ENCODE results near the gene ARL3. TPM values are rescaled to one million over a fixed set of nuclear protein-coding genes. Genes with fewer than 3 reads are reported as not detected.

ARL3 gene
- total RNA-seq, 1 donor, result 5.8 TPM

DNA sequence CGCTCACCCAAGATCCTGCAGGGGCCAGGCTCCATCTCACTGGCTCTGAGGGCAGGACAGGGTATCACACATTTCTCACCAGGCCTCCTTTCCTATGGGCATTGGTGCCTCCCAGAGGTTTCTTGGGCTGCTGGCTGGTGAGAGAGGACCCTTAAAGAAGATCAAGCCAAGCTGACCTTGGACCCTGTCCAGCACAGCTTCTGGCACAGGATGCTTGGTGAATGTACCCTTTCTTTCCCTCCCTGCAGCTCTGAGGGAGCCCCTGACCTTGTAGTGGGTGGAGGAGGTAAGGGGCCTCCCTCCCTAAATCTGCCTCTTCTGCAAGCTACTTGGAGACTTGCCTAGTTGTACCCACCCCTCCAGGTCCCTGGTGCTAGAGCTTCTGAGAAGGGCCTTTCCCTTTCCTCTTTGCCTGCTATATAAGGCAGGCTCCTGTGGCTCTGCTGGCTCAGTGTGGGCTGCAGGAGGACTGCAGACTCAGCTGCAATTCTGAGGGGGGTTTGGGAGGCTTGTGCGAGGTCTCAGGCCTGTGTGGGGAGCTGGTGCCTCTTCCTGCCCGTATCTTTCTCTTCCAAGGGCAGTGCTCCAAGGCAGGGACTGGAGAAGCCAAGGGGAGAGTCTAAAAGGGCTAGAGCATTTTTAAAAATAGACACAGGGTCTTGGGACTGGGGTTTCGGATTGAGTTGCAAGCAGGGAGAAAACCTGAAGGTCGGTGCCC lies 81.6 kb downstream of the ARL3 start:
- no peaks in the 10 kb centered on the region for H4K20me1 ChIP-seq (ENCODE audit: insufficient read depth, low read length)
- TF ChIP-seq, protein P1, sequence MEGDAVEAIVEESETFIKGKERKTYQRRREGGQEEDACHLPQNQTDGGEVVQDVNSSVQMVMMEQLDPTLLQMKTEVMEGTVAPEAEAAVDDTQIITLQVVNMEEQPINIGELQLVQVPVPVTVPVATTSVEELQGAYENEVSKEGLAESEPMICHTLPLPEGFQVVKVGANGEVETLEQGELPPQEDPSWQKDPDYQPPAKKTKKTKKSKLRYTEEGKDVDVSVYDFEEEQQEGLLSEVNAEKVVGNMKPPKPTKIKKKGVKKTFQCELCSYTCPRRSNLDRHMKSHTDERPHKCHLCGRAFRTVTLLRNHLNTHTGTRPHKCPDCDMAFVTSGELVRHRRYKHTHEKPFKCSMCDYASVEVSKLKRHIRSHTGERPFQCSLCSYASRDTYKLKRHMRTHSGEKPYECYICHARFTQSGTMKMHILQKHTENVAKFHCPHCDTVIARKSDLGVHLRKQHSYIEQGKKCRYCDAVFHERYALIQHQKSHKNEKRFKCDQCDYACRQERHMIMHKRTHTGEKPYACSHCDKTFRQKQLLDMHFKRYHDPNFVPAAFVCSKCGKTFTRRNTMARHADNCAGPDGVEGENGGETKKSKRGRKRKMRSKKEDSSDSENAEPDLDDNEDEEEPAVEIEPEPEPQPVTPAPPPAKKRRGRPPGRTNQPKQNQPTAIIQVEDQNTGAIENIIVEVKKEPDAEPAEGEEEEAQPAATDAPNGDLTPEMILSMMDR (IDR thresholded peaks at IDR 0.05; ENCODE audit: extremely low read depth, low read depth, low read length), result peak; percentile 18
- H3K4me3 ChIP-seq (ENCODE audit: insufficient read depth, low read length), result no peak overlapping the region
- peak; percentile 57 for DNase-seq (ENCODE audit: insufficient read length, low spot score, missing footprints)
- H3K27ac ChIP-seq (ENCODE audit: low read depth, low read length), result peak overlapping the region; percentile 66
- no peaks in the 10 kb centered on the region for H3K79me2 ChIP-seq (ENCODE audit: insufficient read depth, low read length)
- H3K36me3 ChIP-seq (ENCODE audit: insufficient read depth, low read length), result peaks cover 7% of the 10 kb centered on the region
- H3K27me3 ChIP-seq (ENCODE audit: insufficient read depth, low read length), result no peaks in the 10 kb centered on the region
- H3K4me2 ChIP-seq (ENCODE audit: insufficient read depth, low read length), result peak overlapping the region; percentile 46
- no peak overlapping the region for H2AFZ ChIP-seq (ENCODE audit: low read length)
- no peaks in the 10 kb centered on the region for H3K9me3 ChIP-seq (ENCODE audit: low read depth, low read length)
- peaks cover 74% of the 10 kb centered on the region for H3K4me1 ChIP-seq (ENCODE audit: insufficient read depth, low read length)

DNA sequence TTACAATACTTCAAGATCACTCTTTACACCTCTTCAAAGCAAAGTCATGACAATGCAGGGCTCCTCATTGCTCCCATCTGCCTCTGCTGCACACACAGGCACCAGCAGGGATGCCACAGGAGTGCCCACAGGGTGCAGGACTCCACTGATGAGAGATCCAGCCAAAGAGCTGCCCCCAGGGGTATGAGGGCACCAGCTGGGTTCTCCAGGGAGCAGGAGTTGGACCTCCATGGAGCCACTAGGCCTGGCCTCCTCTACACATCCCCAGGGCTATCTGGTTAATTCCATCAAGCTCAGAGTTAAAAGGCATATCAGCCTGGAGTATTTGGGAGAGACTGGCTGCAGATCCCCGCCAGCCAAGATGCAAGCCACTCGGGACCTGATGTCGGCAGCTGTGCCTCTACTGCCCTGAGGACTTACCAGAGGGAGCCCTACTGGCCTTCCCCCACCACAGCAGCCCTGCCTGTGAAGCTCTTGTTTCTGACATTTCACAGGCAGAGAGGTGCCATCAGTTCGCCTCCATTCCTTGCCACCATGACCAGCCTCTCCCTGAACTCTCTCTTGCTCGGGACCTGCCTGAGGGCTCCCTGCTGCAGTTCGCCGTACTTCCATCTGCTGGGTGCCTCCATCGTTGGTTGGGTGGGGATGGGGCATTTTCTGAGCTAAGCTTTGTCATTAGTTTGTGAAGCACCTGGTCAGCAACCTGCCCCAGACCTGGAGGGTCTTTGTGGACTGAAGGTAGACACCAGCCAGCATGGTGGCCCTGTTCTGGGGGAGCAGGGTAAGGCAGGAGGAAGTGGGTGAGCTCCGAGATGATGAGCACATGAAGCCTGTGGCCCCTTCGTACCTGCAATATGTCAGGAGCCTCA lies 82.4 kb downstream of the ARL3 start:
- H3K36me3 ChIP-seq (ENCODE audit: insufficient read depth, low read length), result peaks cover 7% of the 10 kb centered on the region
- H3K27me3 ChIP-seq (ENCODE audit: insufficient read depth, low read length), result no peaks in the 10 kb centered on the region
- peaks cover 80% of the 10 kb centered on the region for H3K4me1 ChIP-seq (ENCODE audit: insufficient read depth, low read length)
- no peaks in the 10 kb centered on the region for H4K20me1 ChIP-seq (ENCODE audit: insufficient read depth, low read length)
- TF ChIP-seq, protein P1 (IDR thresholded peaks at IDR 0.05; ENCODE audit: extremely low read depth, low read depth, low read length), result no peak
- DNase-seq (ENCODE audit: insufficient read length, low spot score, missing footprints), result no peak
- H3K4me3 ChIP-seq (ENCODE audit: insufficient read depth, low read length), result no peak overlapping the region
- H3K27ac ChIP-seq (ENCODE audit: low read depth, low read length), result peak overlapping the region; percentile 66
- H2AFZ ChIP-seq (ENCODE audit: low read length), result no peak overlapping the region
- peak overlapping the region; percentile 46 for H3K4me2 ChIP-seq (ENCODE audit: insufficient read depth, low read length)
- no peaks in the 10 kb centered on the region for H3K9me3 ChIP-seq (ENCODE audit: low read depth, low read length)
- no peaks in the 10 kb centered on the region for H3K79me2 ChIP-seq (ENCODE audit: insufficient read depth, low read length)

DNA sequence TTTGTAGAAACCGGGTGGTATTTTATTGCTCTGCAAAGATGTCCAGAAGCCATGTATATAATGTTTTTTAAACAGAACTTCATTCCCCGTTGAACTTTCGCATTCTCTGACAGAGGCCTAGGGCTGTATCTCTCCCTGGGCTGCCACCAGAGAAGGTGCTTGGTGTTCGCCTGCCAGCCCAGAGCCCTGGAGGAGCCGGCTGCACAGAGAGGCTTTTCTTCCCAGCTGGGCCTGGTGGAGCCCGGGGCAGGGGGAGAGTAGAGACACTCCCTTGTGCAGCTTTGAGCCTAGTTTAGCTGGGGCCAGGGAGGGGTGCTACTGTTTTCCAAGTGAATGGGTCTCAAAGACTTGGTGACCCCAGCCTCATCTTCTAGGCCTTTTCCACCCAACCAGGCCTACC lies 83.5 kb downstream of the ARL3 start:
- Histone ChIP-seq H3K36me3 (ENCODE audit: insufficient read depth, low read length) (peaks cover 7% of the 10 kb centered on the region), H3K27ac (ENCODE audit: low read depth, low read length) (peak overlapping the region; percentile 95), H3K4me1 (ENCODE audit: insufficient read depth, low read length) (peaks cover 87% of the 10 kb centered on the region), H3K79me2 (ENCODE audit: insufficient read depth, low read length) (no peaks in the 10 kb centered on the region), H3K4me2 (ENCODE audit: insufficient read depth, low read length) (no peak overlapping the region), H3K27me3 (ENCODE audit: insufficient read depth, low read length) (no peaks in the 10 kb centered on the region), H2AFZ (ENCODE audit: low read length) (no peak overlapping the region), H3K9me3 (ENCODE audit: low read depth, low read length) (no peaks in the 10 kb centered on the region), H4K20me1 (ENCODE audit: insufficient read depth, low read length) (no peaks in the 10 kb centered on the region), H3K4me3 (ENCODE audit: insufficient read depth, low read length) (no peak overlapping the region)
- DNase-seq (ENCODE audit: insufficient read length, low spot score, missing footprints), result no peak
- TF ChIP-seq, protein P1 (IDR thresholded peaks at IDR 0.05; ENCODE audit: extremely low read depth, low read depth, low read length), result no peak

All from osteoblast (primary cell).